ENCODE results near the gene NPR2. TPM values are rescaled to one million over a fixed set of nuclear protein-coding genes. Genes with fewer than 3 reads are reported as not detected.
A peak's percentile ranks its signal among the peaks of the same experiment; 100 is the strongest.

NPR2 gene
- total RNA-seq: 23.2 TPM
- long read RNA-seq, partial matches to known transcripts: 2 of 4 reads
- long read RNA-seq, other reads (novel, unspliced or antisense): 1 of 4 reads

GRCh38 chr9:35791297-35791921 lies at the start of gene NPR2:
NPR2 (plus strand) TSS chr9:35791591; CDS start chr9:35792409, 818 bp downstream.
- no peak for DNase-seq (ENCODE audit: low spot score)

GRCh38 chr9:35741740-35742139 lies 49.7 kb upstream of the NPR2 start:
- no peak for DNase-seq (ENCODE audit: low spot score)

- no peak for DNase-seq (ENCODE audit: low spot score)
These were observed 47.9 kb upstream of the NPR2 start for GRCh38 chr9:35743452-35743851.

- DNase-seq (ENCODE audit: low spot score): no peak
These were observed 47.4 kb upstream of the NPR2 start for GRCh38 chr9:35743880-35744518.

- no peak for DNase-seq (ENCODE audit: low spot score)
These were observed 45.8 kb upstream of the NPR2 start for GRCh38 chr9:35745569-35745968.

- no peak for DNase-seq (ENCODE audit: low spot score)
These were observed 44.8 kb upstream of the NPR2 start for GRCh38 chr9:35746583-35746982.

GRCh38 chr9:35748242-35748857 lies 43.0 kb upstream of the NPR2 start:
- no peak for DNase-seq (ENCODE audit: low spot score)

GRCh38 chr9:35748858-35749514 lies 42.4 kb upstream of the NPR2 start, which contains the start of the genes GBA2 and RGP1:
GBA2 (minus strand) TSS chr9:35749228; CDS start chr9:35748704, 524 bp downstream.
RGP1 (plus strand) TSS chr9:35749287; CDS start chr9:35749756, 469 bp downstream.
- peak; percentile 96 for DNase-seq (ENCODE audit: low spot score)

- DNase-seq (ENCODE audit: low spot score): no peak
These were observed 41.7 kb upstream of the NPR2 start for GRCh38 chr9:35749515-35750255.

- DNase-seq (ENCODE audit: low spot score): no peak
These were observed 41.2 kb upstream of the NPR2 start for GRCh38 chr9:35750256-35750531.

- DNase-seq (ENCODE audit: low spot score): no peak
These were observed 37.9 kb upstream of the NPR2 start for GRCh38 chr9:35753466-35753865.

- no peak for DNase-seq (ENCODE audit: low spot score)
These were observed 37.1 kb upstream of the NPR2 start, which contains the start of gene MSMP for GRCh38 chr9:35754264-35754663. MSMP (minus strand) TSS chr9:35754276; CDS start chr9:35754129, 147 bp downstream.

- no peak for DNase-seq (ENCODE audit: low spot score)
These were observed 36.3 kb upstream of the NPR2 start for GRCh38 chr9:35755071-35755470.

- no peak for DNase-seq (ENCODE audit: low spot score)
These were observed 34.8 kb upstream of the NPR2 start for GRCh38 chr9:35756275-35757225.

- DNase-seq (ENCODE audit: low spot score): no peak
These were observed 34.0 kb upstream of the NPR2 start for GRCh38 chr9:35757226-35757891.

GRCh38 chr9:35757892-35758275 lies 33.5 kb upstream of the NPR2 start:
- no peak for DNase-seq (ENCODE audit: low spot score)

- DNase-seq (ENCODE audit: low spot score): no peak
These were observed 32.8 kb upstream of the NPR2 start for GRCh38 chr9:35758475-35759050.

GRCh38 chr9:35759795-35760194 lies 31.6 kb upstream of the NPR2 start:
- DNase-seq (ENCODE audit: low spot score): no peak

GRCh38 chr9:35760651-35761050 lies 30.7 kb upstream of the NPR2 start:
- no peak for DNase-seq (ENCODE audit: low spot score)
